Retina (tissue), 1 donor: ENCODE measurements around the gene CCNYL1.
"Not testable (repeated sequence)": the region's sequence is repeated elsewhere in the genome, so short reads cannot be mapped to it uniquely, and the experiment has no call there.

ENCODE experiments used
- DNase-seq: peaks from one replicate; pipeline ENCODE4 v3.0.0-alpha.2; 2016

The CCNYL1 gene

DNA sequence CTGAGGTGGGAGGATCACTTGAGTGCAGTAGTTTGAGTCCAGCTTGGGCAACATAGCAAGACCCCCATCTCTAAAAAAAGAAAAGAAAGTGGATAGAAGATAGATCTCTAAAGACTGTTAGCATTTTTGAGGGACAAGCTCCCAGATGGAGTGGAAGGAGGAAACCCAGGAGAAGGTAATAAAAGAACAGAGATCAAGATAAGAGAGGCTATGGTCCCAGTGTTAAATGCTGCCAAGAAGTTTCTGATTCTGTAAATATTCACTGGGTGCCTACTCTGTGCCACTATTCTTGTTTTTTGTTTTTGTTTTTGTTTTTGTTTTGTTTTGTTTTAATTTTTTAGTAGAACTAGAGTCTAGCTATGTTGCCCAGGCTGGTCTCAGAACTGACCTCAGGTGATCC lies 32.1 kb downstream of the CCNYL1 start:
- DNase-seq: no peak

GRCh38 chr2:207744050-207744449 lies 32.6 kb downstream of the CCNYL1 start:
- DNase-seq: no peak

DNA sequence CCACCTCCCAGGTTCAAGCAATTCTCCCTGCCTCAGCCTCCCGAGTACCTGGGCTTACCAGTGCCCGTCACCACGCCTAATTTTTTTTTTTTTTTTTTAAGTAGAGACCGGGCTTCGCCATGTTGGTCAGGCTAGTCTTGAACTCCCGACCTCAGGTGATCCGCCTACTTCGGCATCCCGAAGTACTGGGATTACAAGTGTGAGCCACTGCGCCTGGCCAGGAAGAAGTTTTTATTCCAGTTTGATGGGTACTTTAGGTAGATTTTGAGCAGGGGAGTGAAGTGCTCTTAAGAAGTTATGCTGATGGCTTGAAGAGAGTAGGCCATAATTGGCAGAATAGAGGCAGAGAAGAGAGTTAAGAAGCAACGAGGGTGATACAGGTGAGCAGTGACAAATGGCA lies 33.0 kb downstream of the CCNYL1 start:
- no peak for DNase-seq

- DNase-seq: peak; percentile 72
Observed at GRCh38 chr2:207746131-207746530, 34.7 kb downstream of the CCNYL1 start.

GRCh38 chr2:207747653-207748560 lies 36.5 kb downstream of the CCNYL1 start:
- DNase-seq: no peak

GRCh38 chr2:207748993-207749392 lies 37.6 kb downstream of the CCNYL1 start:
- no peak for DNase-seq

DNA sequence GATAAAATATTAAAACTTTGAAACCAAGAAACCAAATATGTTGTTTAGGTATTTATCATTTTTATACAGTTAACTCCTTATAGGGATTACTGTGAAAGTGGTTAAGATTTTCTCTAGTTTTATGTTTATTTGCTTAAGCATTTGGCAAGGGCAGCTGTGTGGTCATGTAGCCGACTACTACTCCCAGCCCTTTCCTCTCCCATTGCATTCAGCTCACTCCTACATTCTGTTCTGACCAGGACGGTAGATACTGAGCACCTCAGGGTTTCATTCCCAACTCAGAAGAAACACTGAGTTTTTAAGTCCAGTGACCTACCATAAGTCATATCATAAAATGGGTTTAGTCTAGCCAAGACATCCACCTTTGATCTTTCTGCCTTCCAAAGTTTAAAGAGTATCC lies 38.4 kb downstream of the CCNYL1 start:
- no peak for DNase-seq

DNA sequence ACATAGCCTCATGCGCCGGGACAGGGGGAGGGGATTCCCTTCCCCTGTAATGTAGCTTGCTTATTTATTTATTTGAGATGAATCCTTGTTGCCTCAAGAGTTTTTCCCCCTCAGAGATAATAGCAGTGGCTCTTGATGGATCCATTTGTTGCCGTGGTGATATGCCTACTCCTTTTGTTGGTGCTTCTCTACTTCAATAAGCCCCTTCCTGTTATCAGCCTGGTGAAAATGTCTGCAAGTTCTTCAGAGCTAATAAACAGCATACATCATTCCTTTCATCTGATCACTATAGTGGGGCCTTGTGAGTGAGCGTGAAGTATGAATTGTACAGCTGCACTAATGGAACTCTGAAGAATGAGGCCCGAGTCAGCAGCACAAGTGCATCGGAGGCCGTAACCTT lies 38.9 kb downstream of the CCNYL1 start:
- no peak for DNase-seq

DNA sequence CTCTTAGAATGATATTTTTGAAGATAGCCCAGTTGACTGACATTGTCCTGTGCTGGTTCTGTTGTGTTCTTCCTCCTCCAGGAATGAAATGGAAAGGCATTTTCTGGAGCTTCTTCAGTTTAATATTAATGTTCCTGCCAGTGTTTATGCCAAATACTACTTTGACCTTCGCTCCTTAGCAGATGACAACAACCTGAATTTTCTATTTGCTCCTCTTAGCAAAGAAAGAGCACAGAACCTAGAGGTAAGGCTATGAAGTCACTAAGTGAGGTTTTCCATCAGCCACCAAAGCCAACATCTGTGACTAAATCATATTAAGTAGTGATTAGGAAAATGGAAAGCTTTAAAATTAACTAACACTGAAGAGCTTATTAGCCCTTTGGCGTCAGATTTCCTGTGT lies 39.4 kb downstream of the CCNYL1 start:
- no peak for DNase-seq

GRCh38 chr2:207753688-207754087 lies 42.2 kb downstream of the CCNYL1 start:
- DNase-seq: not testable (repeated sequence)

DNA sequence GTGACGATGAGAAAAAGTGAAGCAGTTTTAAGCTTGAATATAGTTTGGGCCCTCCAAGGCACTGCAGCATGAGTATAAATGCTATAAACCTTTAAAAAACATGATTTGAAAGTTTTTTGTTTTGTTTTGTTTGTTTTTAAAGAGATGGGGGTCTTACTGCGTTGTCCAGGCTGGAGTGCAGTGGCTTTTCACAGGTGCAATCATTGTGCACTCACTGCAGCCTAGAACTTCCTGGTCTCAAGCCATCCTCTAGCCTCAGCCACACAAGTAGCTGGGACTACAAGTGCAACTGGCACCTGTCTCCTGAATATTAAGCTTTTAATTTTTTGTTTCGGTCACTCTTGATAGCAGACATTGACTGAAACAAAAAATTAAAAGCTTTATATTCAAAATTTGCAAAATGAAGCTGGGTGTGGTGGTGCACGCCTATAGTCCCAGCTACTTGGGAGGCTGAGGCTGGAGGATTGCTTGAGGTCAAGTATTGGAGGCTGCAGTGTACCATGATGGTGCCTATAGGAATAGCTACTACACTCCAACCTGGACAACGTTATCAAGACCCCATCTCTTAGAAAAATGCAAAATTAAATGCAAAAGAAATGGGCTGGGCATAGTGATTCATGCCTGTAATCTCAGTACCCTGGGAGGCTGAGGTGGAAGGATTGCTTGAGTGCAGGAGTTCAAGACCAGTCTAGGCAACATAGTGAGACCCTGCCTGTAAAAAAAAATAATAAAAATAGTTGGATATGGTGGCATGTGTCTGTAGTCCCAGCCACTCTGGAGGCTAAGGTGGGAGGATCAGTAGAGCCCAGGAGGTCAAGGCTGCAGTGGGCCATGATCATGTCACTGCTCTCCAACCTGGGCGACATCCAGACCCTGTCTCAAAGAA lies 43.3 kb downstream of the CCNYL1 start:
- no peak for DNase-seq

DNA sequence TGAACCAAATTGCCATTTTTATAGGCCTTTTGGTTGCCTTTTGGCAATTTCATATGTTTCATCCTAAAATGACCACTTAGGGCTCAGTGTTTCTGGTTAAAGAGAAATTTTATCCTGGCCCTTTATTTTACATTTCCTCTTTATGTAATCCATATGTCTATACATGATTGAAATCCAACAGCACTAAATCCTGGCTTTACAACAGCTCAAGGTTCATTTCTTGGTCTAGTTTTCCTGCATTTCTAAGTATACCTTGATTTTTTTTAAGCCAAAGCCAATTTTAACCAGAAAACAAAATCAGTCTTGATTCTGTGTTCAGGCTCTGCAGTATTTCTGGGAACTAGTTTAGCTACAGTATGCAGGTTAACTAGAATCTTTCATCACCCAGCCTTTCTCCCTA lies 46.6 kb downstream of the CCNYL1 start:
- no peak for DNase-seq

DNA sequence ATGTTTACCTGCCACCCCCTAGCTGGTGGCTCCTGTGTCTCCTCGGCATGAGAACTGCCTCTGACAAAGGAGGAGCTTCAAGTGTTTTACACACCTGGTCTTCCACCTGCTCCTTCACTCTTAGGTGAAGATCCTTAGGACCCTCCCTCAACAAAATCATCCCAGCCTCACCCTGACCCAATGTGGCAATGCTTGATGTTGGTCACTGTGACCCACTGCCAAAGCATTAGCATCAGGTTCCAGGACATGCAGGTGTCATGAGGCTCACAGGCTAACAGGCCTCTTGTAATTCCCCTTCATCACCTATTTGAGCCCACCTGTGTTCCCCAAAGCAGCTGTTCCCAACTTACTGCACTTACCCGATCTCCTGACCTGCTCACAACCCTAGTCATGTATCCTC lies 48.5 kb downstream of the CCNYL1 start:
- DNase-seq: no peak

GRCh38 chr2:207760453-207760852 lies 49.0 kb downstream of the CCNYL1 start:
- DNase-seq: no peak

DNA sequence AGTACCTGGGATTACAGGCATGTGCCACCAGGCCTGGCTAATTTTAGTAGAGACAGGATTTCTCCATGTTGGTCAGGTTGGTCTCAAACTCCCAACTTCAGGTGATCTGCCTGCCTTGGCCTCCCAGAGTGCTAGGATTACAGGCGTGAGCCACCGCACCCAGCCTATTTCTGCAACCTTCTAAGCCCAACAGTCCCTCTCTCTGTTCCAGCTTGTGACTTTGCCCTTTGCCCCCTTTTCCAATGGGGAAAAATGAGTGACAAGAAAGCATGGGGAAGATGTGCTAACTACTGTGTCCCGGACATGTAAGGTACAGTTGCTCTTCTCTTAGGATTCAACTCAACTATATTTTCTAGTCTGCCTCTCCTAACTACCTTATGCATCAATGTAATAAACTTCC lies 50.0 kb downstream of the CCNYL1 start:
- DNase-seq: not testable (repeated sequence)

DNA sequence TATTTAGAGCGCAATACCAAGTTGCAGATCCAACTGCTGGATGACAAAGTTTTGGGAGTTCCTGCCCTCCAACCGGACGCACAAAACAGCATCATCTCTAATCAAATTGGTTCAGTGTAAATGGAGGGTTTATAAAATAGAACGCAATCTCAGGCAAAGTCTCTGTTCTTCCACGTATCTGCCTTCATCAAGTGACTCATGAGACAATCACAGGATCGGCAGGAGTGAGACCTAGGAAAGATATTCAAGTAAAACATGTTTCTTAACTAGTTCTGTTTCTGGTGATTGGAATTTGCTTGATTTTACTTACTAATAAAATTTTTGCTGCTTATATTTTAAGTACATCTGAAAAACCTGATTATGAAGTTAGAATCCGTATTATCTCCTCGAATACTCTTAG lies 50.7 kb downstream of the CCNYL1 start:
- no peak for DNase-seq

DNA sequence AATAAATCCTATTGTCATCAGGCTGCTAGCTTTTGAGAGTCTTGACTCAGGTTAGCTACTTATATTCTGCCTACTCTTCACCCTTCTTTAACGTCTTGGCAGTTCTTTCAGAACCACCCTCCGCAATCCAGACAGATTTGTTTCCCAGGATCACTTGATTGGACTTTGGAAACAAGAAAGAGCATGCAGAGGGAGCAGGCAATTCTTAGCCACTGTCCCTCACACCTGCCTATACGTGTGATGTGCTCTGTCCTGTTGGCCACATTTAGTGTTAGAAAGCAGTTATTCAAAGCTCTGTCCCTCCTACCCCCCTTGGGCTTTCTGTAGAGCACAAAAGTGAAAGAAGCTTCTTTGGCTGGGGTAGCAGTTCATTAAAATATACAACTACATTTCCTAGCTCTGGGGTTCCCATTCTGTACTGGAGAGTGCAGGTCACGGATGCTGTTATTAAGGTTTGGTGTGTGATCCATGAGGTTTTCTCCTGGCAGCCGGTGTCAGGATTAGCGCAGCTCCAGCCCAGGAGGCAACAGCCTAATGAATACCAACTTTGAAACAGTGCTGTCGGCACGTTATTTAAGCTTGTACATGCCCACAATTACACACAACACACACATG lies 52.0 kb downstream of the CCNYL1 start:
- DNase-seq: no peak

- DNase-seq: no peak
Observed at GRCh38 chr2:207764096-207764630, 52.7 kb downstream of the CCNYL1 start.

- no peak for DNase-seq
Observed at GRCh38 chr2:207765547-207765946, 54.1 kb downstream of the CCNYL1 start.

DNA sequence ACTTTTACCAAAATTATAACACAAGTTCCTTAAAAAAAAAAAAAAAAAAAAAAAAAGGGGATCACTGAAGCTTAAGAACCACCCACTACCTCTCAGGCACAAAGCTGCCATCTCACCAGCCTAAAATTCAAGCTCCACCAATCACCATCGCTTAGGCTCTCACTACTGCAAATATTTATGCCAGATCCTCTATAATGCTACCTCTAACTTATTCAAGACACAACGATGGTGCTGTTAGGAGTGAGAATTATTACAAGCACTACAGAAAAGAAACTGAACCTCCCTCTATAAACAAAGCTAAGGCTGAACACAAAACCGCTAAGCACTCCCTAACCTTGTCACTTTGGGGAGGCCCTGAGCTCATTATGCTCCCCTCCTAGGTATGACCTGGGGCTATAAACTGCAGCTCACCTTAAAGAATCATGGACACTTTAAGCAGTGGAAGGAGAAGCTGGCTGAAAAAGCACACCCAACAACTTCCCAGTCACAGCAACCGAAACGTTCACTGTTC lies 54.7 kb downstream of the CCNYL1 start:
- no peak for DNase-seq

- DNase-seq: peak; percentile 84
Observed at GRCh38 chr2:207766697-207767460, 55.4 kb downstream of the CCNYL1 start.
